H1 (cell line): ENCODE measurements around the gene SMYD3. TPM values are rescaled to one million over a fixed set of nuclear protein-coding genes. Genes with fewer than 3 reads are reported as not detected.

Source experiments
- CTCF ChIA-PET: fragments of 300-600 bp; sonication (Branson Sonifier 250); formaldehyde crosslinking; loops from one replicate; lab custom pipeline; 2021; ENCODE audit not compliant: partially characterized antibody; lab: Charles Lee
- POLR2A ChIA-PET: fragments of 300-600 bp; sonication (Branson Sonifier 250); formaldehyde crosslinking; loops from one replicate; lab custom pipeline; 2021; ENCODE audit warnings: inconsistent platforms; ENCODE audit not compliant: partially characterized antibody; lab: Charles Lee
- DNase-seq, 2 experiments: peaks; one replicate each; pipeline versions ENCODE4 v3.0.0 to v3.0.0-alpha.2; 2010 to 2022; ENCODE audit warnings: low spot score in 2 of 2, low read depth in 1 of 2, mixed read lengths in 1 of 2
- FAIRE-seq: peaks from 2 replicates; lab custom pipeline; 2011; peaks lifted over from hg19 to GRCh38; lab: Jason Lieb, UNC
- H2AFZ ChIP-seq: 2 replicates; pipeline ENCODE4 v1.8.1; 2012; ENCODE audit warnings: low read length, inconsistent platforms
- H2AK5ac ChIP-seq: 2 replicates; pipeline ENCODE4 v1.6.1; 2013; ENCODE audit warnings: low read depth, low read length
- H2BK120ac ChIP-seq: replicated peaks from 2 replicates; pipeline ENCODE3; 2013; ENCODE audit warnings: low read depth, low read length, inconsistent platforms
- H2BK12ac ChIP-seq: 2 replicates; pipeline ENCODE4 v1.6.1; 2013; ENCODE audit warnings: low read depth, low read length
- H2BK15ac ChIP-seq: 2 replicates; pipeline ENCODE4 v1.6.1; 2013; ENCODE audit warnings: low read length
- H2BK20ac ChIP-seq: 2 replicates; pipeline ENCODE4 v1.6.1; 2013; ENCODE audit warnings: low read length
- H2BK5ac ChIP-seq: 2 replicates; pipeline ENCODE4 v1.6.1; 2013; ENCODE audit warnings: low read depth, low read length
- H3K14ac ChIP-seq: 2 replicates; pipeline ENCODE4 v1.6.1; 2013; ENCODE audit warnings: inconsistent platforms; ENCODE audit not compliant: insufficient read length
- H3K18ac ChIP-seq: 2 replicates; pipeline ENCODE4 v1.6.1; 2013; ENCODE audit warnings: low read length; ENCODE audit errors: extremely low read depth
- H3K23ac ChIP-seq: 2 replicates; pipeline ENCODE4 v1.6.1; 2013; ENCODE audit warnings: inconsistent platforms; ENCODE audit not compliant: insufficient read length
- H3K23me2 ChIP-seq: 2 replicates; pipeline ENCODE4 v1.6.1; 2013; ENCODE audit warnings: low read depth, low read length
- H3K27ac ChIP-seq: 2 replicates; pipeline ENCODE4 v1.6.1; 2011; ENCODE audit warnings: low read depth, low read length, inconsistent platforms
- H3K27me3 ChIP-seq, 4 experiments: replicated peaks in 1 of 4; 1 replicate in 1 of 4; 2 replicates in 3 of 4; pipeline versions ENCODE4 v1.6.1 to v1.8.1; 2011 to 2013; ENCODE audit warnings: low read length in 3 of 4, mild to moderate bottlenecking in 3 of 4, inconsistent platforms in 2 of 4, mixed read lengths in 2 of 4, moderate library complexity in 1 of 4; ENCODE audit not compliant: control insufficient read depth in 3 of 4, insufficient read depth in 3 of 4; ENCODE audit errors: extremely low read depth in 1 of 4
- H3K36me3 ChIP-seq, 4 experiments: 2 replicates each; pipeline versions ENCODE4 v1.6.1 to v1.8.1; 2011 to 2013; ENCODE audit warnings: mild to moderate bottlenecking in 4 of 4, low read length in 3 of 4, moderate library complexity in 2 of 4, control low read depth in 1 of 4, inconsistent platforms in 1 of 4; ENCODE audit not compliant: insufficient read depth in 4 of 4, control insufficient read depth in 2 of 4
- H3K4ac ChIP-seq: replicated peaks from 2 replicates; pipeline ENCODE3; 2013; ENCODE audit warnings: low read length, low read depth, mixed read lengths, inconsistent platforms; ENCODE audit not compliant: insufficient read length
- H3K4me1 ChIP-seq, 4 experiments: replicated peaks in 1 of 4; 1 replicate in 1 of 4; 2 replicates in 3 of 4; pipeline versions ENCODE4 v1.6.1 to v1.8.1; 2011 to 2013; ENCODE audit warnings: low read length in 3 of 4, inconsistent platforms in 2 of 4, mixed read lengths in 1 of 4; ENCODE audit not compliant: insufficient read depth in 4 of 4, control insufficient read depth in 3 of 4
- H3K4me2 ChIP-seq, 2 experiments: 2 replicates each; pipeline versions ENCODE4 v1.6.1 to v1.8.1; 2011 to 2013; ENCODE audit warnings: low read depth in 2 of 2, low read length in 2 of 2, control low read depth in 1 of 2, inconsistent platforms in 1 of 2, mild to moderate bottlenecking in 1 of 2; ENCODE audit not compliant: insufficient read depth in 1 of 2
- H3K4me3 ChIP-seq, 4 experiments: fragments of 200-600, 300-600 bp in 1 of 4; sonication (generic), shearing (Covaris generic), sonication (Bioruptor Twin) in 1 of 4; 2 replicates each; pipeline versions ENCODE4 v1.5.1 to v1.8.1; 2011 to 2016; ENCODE audit warnings: low read length in 4 of 4, low read depth in 3 of 4, control low read depth in 2 of 4, inconsistent platforms in 2 of 4, mild to moderate bottlenecking in 2 of 4, mixed read lengths in 1 of 4, moderate library complexity in 1 of 4; ENCODE audit not compliant: insufficient read depth in 2 of 4; ENCODE audit errors: extremely low read depth in 1 of 4
- H3K56ac ChIP-seq: replicated peaks from 2 replicates; pipeline ENCODE3; 2013; ENCODE audit warnings: low read depth, mild to moderate bottlenecking, mixed read lengths, low read length, inconsistent platforms; ENCODE audit not compliant: insufficient read length
- H3K79me1 ChIP-seq: 2 replicates; pipeline ENCODE4 v1.6.1; 2013; ENCODE audit warnings: low read depth, low read length, control low read depth
- H3K79me2 ChIP-seq, 2 experiments: 2 replicates each; pipeline versions ENCODE4 v1.6.1 to v1.8.1; 2012 to 2013; ENCODE audit warnings: low read length in 2 of 2, mild to moderate bottlenecking in 2 of 2, inconsistent platforms in 1 of 2; ENCODE audit not compliant: insufficient read depth in 2 of 2, control insufficient read depth in 1 of 2
- H3K9ac ChIP-seq, 4 experiments: replicated peaks in 1 of 4; 1 replicate in 1 of 4; 2 replicates in 3 of 4; pipeline versions ENCODE4 v1.6.1 to v1.8.1; 2011 to 2013; ENCODE audit warnings: low read depth in 3 of 4, low read length in 3 of 4, control low read depth in 2 of 4, mild to moderate bottlenecking in 2 of 4, moderate library complexity in 2 of 4, inconsistent platforms in 1 of 4; ENCODE audit errors: extremely low read depth in 1 of 4
- H3K9me3 ChIP-seq, 2 experiments: 2 replicates each; pipeline versions ENCODE4 v1.6.1 to v1.8.1; 2012 to 2013; ENCODE audit warnings: mild to moderate bottlenecking in 2 of 2, moderate library complexity in 2 of 2, control low read depth in 1 of 2, inconsistent platforms in 1 of 2, low read depth in 1 of 2, low read length in 1 of 2, mixed read lengths in 1 of 2; ENCODE audit not compliant: insufficient read depth in 2 of 2
- H4K20me1 ChIP-seq, 2 experiments: replicated peaks in 1 of 2; 2 replicates each; pipeline versions ENCODE3 to v1.8.1; 2011 to 2013; ENCODE audit warnings: inconsistent platforms in 2 of 2, low read length in 2 of 2, mild to moderate bottlenecking in 1 of 2; ENCODE audit not compliant: insufficient read depth in 2 of 2, control insufficient read depth in 1 of 2
- H4K5ac ChIP-seq: 2 replicates; pipeline ENCODE4 v1.6.1; 2013; ENCODE audit warnings: low read length, low read depth, mixed read lengths, inconsistent platforms; ENCODE audit not compliant: insufficient read length
- H4K8ac ChIP-seq: 2 replicates; pipeline ENCODE4 v1.8.0; 2013; ENCODE audit warnings: mild to moderate bottlenecking, moderate library complexity, low read length, inconsistent platforms; ENCODE audit not compliant: insufficient read depth; ENCODE audit errors: extremely low read depth
- H4K91ac ChIP-seq: replicated peaks from 2 replicates; pipeline ENCODE3; 2013; ENCODE audit warnings: low read length, mixed read lengths, inconsistent platforms; ENCODE audit not compliant: insufficient read length
- BCL11A ChIP-seq, 2 experiments: IDR thresholded peaks; one replicate each; pipeline ENCODE4 v1.6.1; 2011; ENCODE audit warnings: low read depth in 2 of 2, low read length in 2 of 2, mild to moderate bottlenecking in 2 of 2
- CBX8 ChIP-seq: fragments of 300-800, 300-1000 bp; sonication (generic); IDR thresholded peaks from 2 replicates; pipeline ENCODE4 v1.7.1; 2016; ENCODE audit warnings: low read depth, low read length, borderline replicate concordance
- CEBPB ChIP-seq: IDR thresholded peaks from 2 replicates; pipeline ENCODE4 v1.6.1; 2012; ENCODE audit warnings: low read depth, low read length
- CTBP2 ChIP-seq: IDR thresholded peaks from 2 replicates; pipeline ENCODE4 v1.7.0; 2011; ENCODE audit warnings: borderline replicate concordance, mild to moderate bottlenecking, moderate library complexity, mixed read lengths, low read length; ENCODE audit not compliant: insufficient read depth, insufficient read length
- EZH2 ChIP-seq: fragments of 200-600 bp; sonication (generic); IDR thresholded peaks from 2 replicates; pipeline ENCODE4 v1.7.1; 2012; ENCODE audit warnings: low read depth, mild to moderate bottlenecking, moderate library complexity, low read length, inconsistent platforms; ENCODE audit not compliant: severe bottlenecking
- FOSL1 ChIP-seq: IDR thresholded peaks from 2 replicates; pipeline ENCODE4 v1.6.1; 2011; ENCODE audit warnings: mild to moderate bottlenecking, low read depth, low read length, moderate library complexity; ENCODE audit not compliant: insufficient read depth
- GABPA ChIP-seq: IDR thresholded peaks from 2 replicates; pipeline ENCODE4 v1.6.1; 2011; ENCODE audit warnings: mild to moderate bottlenecking, low read length, moderate library complexity, borderline replicate concordance; ENCODE audit not compliant: insufficient read depth
- GTF2F1 ChIP-seq: IDR thresholded peaks from 2 replicates; pipeline ENCODE4 v1.6.1; 2012; ENCODE audit warnings: low read depth, low read length, improper control_type of control experiment, borderline replicate concordance
- HDAC6 ChIP-seq: IDR thresholded peaks from one replicate; pipeline ENCODE4 v1.7.1; 2012; ENCODE audit warnings: low read depth, mild to moderate bottlenecking, inconsistent platforms, low read length, moderate library complexity
- SAP30 ChIP-seq: fragments of 300-600 bp; sonication (generic); IDR thresholded peaks from 2 replicates; pipeline ENCODE4 v1.7.1; 2012; ENCODE audit warnings: low read length, moderate library complexity, mild to moderate bottlenecking, inconsistent platforms; ENCODE audit not compliant: insufficient read depth, insufficient replicate concordance
- TAF1 ChIP-seq: IDR thresholded peaks from 2 replicates; pipeline ENCODE4 v1.6.1; 2011; ENCODE audit warnings: mild to moderate bottlenecking, low read depth, low read length
- WGBS, 2 experiments: shearing (Covaris generic) in 1 of 2; methylation state at CpG; one replicate each; pipeline versions ENCODE4 v1.1.6 to v1.1.7; 2013 to 2015; ENCODE audit warnings: low lambda C conversion rate in 2 of 2, mixed read lengths in 2 of 2, inconsistent platforms in 1 of 2, low coverage in 1 of 2, missing lambda C conversion rate in 1 of 2; ENCODE audit not compliant: insufficient replicate concordance in 2 of 2, insufficient coverage in 1 of 2, insufficient read length in 1 of 2; ENCODE audit errors: extremely low coverage in 1 of 2, missing lambda C conversion rate in 1 of 2; 5-methylcytosine and 5-hydroxymethylcytosine counted together
- polyA plus RNA-seq, 7 experiments: library from polyadenylated mRNA; depleted of rRNA in 3 of 7; stranded (reverse) in 5 of 7; unstranded in 2 of 7; fragments of >200 nt in 5 of 7; fragments of 200-250 nt in 2 of 7; gene quantifications; 1 replicate in 5 of 7; 2 replicates in 1 of 7; 4 replicates in 1 of 7; pipeline versions ENCODE4 v1.2.1 to v1.2.3, GENCODE V29; 2011 to 2013; ENCODE audit warnings: missing spikeins in 2 of 7, mixed read lengths in 2 of 7
- total RNA-seq: library from RNA; stranded (reverse); fragmentation: NEBNext Ultra II Directional; extraction: Animal tissue kit (Norgen Biotek cat#: 25700); gene quantifications from 2 replicates; pipeline ENCODE4 v1.2.1, GENCODE V29; 2021
- TF ChIP-seq, protein P1 (sequence below): IDR thresholded peaks from 2 replicates; pipeline ENCODE4 v1.6.1; 2012; ENCODE audit warnings: inconsistent platforms

Gene SMYD3
- total and polyA plus RNA-seq, 2 of the 8 experiments (the other 6 are each of a cell fraction or from before 2014, with no cell fraction given) = 17.3 to 25.4 TPM

DNA sequence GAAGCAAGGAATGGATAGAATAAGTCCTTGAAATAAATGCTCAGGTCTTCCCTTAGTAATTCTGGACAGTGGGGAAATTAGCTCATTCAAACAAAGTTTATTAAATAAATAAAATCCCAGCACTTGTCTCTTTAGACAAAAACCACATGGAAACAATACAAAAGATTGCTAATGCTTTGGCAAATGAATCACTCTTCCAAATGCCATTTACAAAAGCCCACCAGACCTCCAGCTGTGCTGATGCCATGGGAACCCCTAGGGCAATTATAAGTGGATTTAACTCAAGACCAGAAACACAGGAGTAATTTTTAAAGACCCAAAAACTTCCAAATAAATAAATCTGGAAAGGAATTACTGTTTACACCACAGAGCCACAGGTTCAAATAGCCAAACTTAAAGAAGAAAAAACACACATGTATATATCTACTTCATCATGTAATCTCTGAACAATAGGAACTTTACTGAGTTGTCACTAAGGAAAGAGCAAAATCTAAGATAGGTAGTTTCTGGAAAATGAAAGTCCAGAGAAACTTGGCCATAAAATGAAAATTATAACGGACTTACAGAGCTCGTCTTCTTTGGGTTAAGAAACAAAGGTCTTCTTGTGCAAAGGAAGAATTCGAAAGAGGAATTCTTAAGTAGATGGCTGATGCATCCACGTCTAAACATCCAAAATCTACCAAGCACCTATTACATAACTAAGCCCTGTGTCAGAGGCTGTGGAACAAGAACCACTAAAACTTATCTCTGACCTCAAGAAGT is 399.4 kb downstream of the SMYD3 start:
- H3K4me1 ChIP-seq = peaks cover 0 to 5% (median 1%) of the 10 kb centered on the region in 4 experiments; a peak in 2 of 7 replicates
- H4K91ac ChIP-seq = no peak overlapping the region
- H2BK12ac ChIP-seq = no peak overlapping the region
- no peak overlapping the region for H4K8ac ChIP-seq
- no peaks in the 10 kb centered on the region for H3K79me1 ChIP-seq
- H4K5ac ChIP-seq = no peak overlapping the region
- no peaks in the 10 kb centered on the region for H3K36me3 ChIP-seq
- H3K9me3 ChIP-seq = peaks cover 6% of the 10 kb centered on the region in 2 experiments; a peak in 2 of 4 replicates
- no peak overlapping the region for H3K4me3 ChIP-seq
- H3K9ac ChIP-seq = no peak overlapping the region
- no peak overlapping the region for H2AK5ac ChIP-seq
- no peak overlapping the region for H3K23ac ChIP-seq
- no peak overlapping the region for H3K14ac ChIP-seq
- H3K27ac ChIP-seq = no peak overlapping the region
- H3K18ac ChIP-seq = no peak overlapping the region
- H3K27me3 ChIP-seq = no peaks in the 10 kb centered on the region
- no peak overlapping the region for H2BK5ac ChIP-seq
- WGBS, 2 experiments = 72% methylated on average over 4 of the region's 4 CpGs; no CpG with 5 or more reads in 1 of the 2 experiments
- no peaks in the 10 kb centered on the region for H3K23me2 ChIP-seq
- no peak overlapping the region for H2BK20ac ChIP-seq
- TF ChIP-seq CTBP2 (no peak), GTF2F1 (no peak), CBX8 (no peak), HDAC6 (no peak), SAP30 (no peak), EZH2 (no peak), FOSL1 (no peak), BCL11A (IDR thresholded peaks at IDR 0.05; ENCODE audit: low read depth in 2 of 2, low read length in 2 of 2) (no peak), GABPA (no peak), TAF1 (no peak), CEBPB (no peak)
- TF ChIP-seq, protein P1, sequence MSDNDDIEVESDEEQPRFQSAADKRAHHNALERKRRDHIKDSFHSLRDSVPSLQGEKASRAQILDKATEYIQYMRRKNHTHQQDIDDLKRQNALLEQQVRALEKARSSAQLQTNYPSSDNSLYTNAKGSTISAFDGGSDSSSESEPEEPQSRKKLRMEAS = no peak
- no peak overlapping the region for H2BK120ac ChIP-seq
- no peak overlapping the region for H3K4ac ChIP-seq
- ChIA-PET POLR2A (no interaction called here), CTCF (interaction anchor here (1.3 kb wide), 1 partner anchor 9 kb away, joined by 4 read pairs; no protein-coding TSS in a partner anchor)
- no peak overlapping the region for H2AFZ ChIP-seq
- H3K79me2 ChIP-seq = no peaks in the 10 kb centered on the region
- no peak overlapping the region for H3K4me2 ChIP-seq
- H3K56ac ChIP-seq = no peak overlapping the region
- no peak overlapping the region for H2BK15ac ChIP-seq
- no peaks in the 10 kb centered on the region for H4K20me1 ChIP-seq
- no peak for FAIRE-seq
- peak in 1 of 2 experiments; percentile 19 for DNase-seq
